SW480 (cell line): ENCODE data around the gene SLC12A7.

Experiments used
- DNase-seq: peaks from one replicate; pipeline ENCODE4 v3.0.0-alpha.2; 2016; ENCODE audit warnings: low spot score

SLC12A7 gene

GRCh38 chr5:1125030-1125357 is 13.1 kb upstream of the SLC12A7 start:
- no peak for DNase-seq

GRCh38 chr5:1124205-1125029 is 12.6 kb upstream of the SLC12A7 start:
- no peak for DNase-seq

GRCh38 chr5:1123418-1124147 is 11.7 kb upstream of the SLC12A7 start:
- no peak for DNase-seq

- DNase-seq: no peak
Observed at GRCh38 chr5:1122511-1123294, 10.8 kb upstream of the SLC12A7 start.

DNA sequence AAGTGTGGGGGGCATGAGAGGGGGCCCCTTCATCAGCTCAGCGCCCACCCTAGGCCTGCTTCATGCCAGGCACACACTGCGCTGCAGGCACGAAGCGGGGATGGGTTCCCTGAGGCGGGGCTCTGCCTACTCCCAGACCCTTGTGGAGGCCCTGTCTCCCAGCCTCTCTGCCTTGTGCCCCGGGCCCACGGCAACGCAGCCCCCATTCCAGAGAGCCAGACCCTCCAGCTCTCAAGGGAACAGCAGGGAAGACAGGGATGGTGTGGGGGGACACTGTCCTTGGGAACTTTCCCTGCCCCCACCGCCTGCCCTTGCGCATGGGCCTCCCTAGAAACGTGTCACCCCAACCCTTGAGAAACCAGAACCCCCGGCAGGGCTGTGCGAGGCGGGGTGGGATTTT is 10.0 kb upstream of the SLC12A7 start:
- no peak for DNase-seq

GRCh38 chr5:1121044-1121443 is 9.2 kb upstream of the SLC12A7 start:
- no peak for DNase-seq

DNA sequence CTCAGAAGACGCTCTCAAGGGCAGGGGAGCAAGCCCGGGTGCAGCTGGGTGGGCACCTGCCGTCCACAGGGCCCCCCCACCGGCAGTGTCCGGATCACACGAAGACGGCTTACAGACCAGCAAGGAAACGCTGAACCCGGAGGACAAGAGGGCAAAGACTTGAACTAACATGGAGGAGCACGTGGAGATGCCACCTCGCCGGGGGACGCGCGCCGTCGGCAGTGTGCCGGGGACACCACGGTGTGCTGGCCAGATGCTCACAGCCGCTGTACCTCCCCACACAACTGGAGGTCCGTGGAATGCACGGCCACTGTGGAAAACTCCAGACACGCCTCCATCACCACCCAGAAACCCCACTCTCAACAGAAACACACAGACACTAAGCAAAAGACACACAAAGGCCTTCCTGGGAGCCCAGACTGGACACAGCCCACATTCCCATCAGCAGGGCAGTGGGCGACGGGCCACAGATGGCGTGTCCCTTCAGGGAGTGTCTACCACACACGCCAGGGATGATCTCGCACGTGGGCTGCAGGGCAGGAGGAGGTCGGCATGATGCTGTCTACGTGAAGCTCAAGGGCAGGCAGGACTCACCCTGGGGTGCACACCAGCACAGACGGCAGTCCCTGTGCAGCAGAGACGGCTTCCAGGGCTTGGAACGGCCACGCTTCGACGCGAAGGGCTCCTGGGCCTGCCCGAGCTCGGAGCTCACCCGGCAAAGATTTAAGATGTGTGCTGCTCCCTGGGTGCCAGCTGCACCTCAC is 8.6 kb upstream of the SLC12A7 start:
- no peak for DNase-seq

DNA sequence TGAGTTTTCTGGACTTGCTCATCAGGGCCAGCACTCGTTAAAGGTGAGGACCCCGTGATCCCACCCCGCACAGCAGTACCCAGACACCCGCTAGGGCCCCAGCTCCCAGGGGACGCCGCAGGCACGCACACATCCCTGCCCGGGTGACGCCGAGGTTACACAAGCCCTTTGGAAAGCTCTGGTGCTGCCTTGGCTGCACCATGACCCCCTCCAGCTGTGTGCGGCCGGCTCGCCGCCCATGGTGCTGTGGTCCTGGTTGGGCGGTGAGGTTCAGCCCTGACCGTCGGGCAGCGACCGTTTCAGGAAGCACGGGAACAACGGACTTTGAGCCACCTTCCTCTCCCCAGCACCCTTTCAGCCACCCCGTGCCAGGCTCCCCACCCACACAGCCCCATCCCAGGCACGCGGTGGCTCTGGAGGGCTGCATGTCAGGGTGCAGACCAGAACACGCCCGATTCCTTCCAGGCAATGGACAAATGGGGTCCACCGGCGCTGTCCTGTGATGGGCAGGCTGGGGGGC is 7.5 kb upstream of the SLC12A7 start:
- DNase-seq: no peak

GRCh38 chr5:1118738-1119137 is 6.9 kb upstream of the SLC12A7 start:
- peak; percentile 40 for DNase-seq

DNA sequence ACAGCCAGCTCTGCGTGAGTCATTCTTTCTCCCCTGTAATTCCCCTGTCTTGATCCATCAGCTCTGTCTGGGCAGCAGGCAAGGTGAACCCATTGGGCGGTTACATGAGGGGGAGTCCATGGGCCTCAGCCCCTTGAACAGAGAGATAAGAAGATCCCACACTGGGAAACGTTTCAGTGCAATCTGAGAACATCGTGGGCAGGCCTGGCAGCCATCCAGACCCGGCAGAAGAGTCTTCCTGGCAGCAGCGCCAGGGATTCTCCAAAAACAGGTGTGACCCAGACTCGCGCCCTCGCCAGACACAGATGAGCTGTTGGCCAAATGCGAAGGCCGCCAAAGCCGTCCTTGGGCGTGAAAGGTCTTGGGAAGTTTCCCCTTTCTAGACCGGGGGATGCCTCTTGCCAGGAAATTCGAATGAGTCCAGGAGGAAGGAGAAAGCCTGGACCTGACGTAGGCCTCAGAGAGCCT is 6.4 kb upstream of the SLC12A7 start:
- peak; percentile 77 for DNase-seq

- DNase-seq: no peak
Observed at GRCh38 chr5:1116977-1117376, 5.1 kb upstream of the SLC12A7 start.

GRCh38 chr5:1116109-1116740 is 4.4 kb upstream of the SLC12A7 start:
- no peak for DNase-seq

DNA sequence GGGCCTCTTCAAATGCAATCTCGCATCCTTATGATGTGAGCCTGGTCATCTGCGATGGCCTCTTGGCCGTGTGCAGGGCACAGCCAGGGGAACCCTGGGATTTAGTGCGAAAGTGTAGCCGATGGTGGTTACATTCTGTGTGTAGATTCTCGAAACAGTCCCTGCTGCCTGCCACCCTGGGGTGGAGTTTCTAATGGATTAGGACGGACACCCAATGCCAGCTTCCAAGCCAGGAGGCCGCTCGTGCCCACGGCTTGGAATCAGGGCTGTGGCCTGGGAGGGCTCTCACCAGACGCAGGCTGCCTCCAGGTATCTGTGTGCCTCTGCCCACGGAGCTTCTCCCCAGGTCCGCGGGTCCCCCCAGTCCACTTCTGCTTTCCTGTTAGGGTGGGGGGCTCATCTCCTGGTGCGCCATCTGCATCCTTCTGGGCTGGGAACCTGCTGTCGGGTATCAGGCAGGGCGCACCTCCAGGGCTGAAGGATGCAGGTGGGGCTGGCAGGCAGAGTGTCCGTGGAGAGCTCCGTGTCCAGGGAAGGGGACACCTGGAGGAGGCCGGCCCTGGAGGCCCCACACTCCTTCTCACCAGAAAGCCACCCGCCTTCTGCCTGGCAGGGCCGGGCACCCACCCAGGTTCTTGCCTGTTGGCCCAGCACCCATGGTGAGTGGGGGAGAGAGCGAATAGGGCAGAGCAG is 3.4 kb upstream of the SLC12A7 start:
- DNase-seq: no peak

GRCh38 chr5:1113805-1114586 is 2.1 kb upstream of the SLC12A7 start:
- peak; percentile 42 for DNase-seq

GRCh38 chr5:1113332-1113690 is 1.4 kb upstream of the SLC12A7 start:
- no peak for DNase-seq

DNA sequence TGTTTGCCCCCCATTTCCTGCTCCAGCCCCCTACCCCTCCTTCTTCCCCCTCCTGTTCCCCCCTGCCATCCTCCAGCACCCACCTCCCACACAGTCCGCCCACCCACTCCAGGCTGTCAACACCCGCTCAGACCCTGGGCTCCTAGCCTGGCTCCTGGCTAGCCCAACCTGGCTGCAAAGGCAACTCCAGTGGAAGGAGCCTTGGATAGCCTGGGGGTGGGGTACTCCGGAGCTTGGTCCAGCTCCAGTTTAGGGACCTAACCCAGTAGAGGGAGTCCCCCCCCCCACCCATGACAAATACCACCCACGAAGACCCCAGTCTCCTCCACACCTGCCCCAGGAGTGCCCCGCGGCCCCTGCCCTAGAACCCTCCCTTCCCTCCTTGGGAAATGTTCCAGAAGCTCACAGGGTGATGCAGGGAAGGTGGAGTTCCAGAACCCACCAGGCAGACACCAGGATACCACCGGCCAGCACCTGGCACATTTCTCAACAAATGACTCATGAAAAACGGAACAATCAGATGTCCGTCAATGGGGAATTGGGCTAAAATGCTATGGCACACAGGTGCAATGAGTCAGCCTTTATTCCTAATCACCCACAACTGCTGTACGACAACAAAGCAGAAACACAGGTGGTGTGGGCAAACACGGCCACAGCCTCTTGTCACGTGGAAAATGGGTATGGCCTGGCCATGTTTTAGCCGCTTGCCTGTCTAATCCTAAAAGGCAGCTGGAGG is 901 bp upstream of the SLC12A7 start:
- peak; percentile 98 for DNase-seq

DNA sequence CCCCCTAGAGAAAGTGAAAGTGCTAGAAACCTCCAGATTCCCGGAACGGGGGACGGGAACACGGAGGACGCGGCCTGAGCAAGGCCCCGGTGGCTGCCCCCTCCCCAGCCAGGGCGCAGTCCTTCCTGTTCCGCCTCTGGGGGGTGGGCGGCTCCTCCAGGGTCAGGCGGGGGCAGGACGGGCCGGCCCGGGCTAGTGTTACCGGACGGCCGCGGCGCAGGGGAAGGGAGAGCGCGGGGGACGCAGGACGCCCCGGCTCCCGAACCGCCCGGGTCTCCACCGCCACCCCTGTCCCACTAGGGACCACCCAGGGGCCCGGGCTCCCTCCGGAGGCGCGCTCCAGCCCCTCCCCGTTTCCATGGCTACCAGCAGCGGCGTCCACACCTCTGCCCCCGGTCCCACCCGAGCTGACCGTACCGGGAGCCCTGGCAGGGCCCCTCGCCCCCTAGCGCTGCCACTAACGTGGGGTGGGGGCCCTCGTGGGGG is 579 bp downstream of the SLC12A7 start:
- DNase-seq: no peak

- DNase-seq: peak; percentile 24
Observed at GRCh38 chr5:1110307-1111240, 1.3 kb downstream of the SLC12A7 start.
